Measurements from ENCODE around the gene ZNF48. TPM values are rescaled to one million over a fixed set of nuclear protein-coding genes. Genes with fewer than 3 reads are reported as not detected.
"Not testable (repeated sequence)": the region's sequence is repeated elsewhere in the genome, so short reads cannot be mapped to it uniquely, and the experiment has no call there.

The ZNF48 gene
- total RNA-seq, 4 donors from 2014 or later = 5.8 to 10.5 (median 7.0) TPM; not detected in 1

DNA sequence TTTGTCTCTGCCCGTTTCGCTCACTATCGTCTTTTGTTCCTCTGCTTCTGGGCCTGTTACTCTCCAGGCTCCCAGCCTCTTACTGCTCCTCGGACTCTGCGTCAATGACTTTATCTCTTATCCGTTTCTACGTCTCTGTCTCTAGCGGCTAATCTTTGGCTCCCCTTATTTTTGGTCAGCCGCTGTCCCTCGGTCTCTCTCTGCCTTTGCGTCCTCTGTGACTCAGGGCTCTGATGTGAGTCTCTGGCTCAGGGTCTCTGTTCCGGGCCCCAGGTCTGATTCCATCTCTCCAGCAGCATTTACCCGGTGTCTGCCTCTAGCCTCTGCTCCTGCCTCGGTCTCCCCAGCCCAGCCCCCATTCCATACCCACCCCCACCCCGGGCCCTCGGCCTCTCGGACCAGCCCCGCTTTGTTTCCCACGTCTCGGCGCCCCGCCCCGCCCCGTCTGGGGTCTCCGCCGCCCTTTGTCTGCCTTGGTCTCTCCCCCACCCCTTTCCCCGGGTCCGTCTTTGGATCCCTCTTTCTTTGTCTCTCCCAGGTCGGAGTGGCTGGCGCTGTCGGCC lies 547 bp upstream of the ZNF48 start:
- no peaks in the 10 kb centered on the region for H3K27me3 ChIP-seq
- intact Hi-C loops (cut with DNase I; ENCODE audit: low total_unique reads) = no loop called here
- TF ChIP-seq, protein P1, sequence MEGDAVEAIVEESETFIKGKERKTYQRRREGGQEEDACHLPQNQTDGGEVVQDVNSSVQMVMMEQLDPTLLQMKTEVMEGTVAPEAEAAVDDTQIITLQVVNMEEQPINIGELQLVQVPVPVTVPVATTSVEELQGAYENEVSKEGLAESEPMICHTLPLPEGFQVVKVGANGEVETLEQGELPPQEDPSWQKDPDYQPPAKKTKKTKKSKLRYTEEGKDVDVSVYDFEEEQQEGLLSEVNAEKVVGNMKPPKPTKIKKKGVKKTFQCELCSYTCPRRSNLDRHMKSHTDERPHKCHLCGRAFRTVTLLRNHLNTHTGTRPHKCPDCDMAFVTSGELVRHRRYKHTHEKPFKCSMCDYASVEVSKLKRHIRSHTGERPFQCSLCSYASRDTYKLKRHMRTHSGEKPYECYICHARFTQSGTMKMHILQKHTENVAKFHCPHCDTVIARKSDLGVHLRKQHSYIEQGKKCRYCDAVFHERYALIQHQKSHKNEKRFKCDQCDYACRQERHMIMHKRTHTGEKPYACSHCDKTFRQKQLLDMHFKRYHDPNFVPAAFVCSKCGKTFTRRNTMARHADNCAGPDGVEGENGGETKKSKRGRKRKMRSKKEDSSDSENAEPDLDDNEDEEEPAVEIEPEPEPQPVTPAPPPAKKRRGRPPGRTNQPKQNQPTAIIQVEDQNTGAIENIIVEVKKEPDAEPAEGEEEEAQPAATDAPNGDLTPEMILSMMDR (IDR thresholded peaks at IDR 0.05) = no peak
- TF ChIP-seq EP300 (IDR thresholded peaks at IDR 0.05; ENCODE audit: low read depth) = no peak
- TF ChIP-seq POLR2AphosphoS5 (IDR thresholded peaks at IDR 0.05) = no peak
- TF ChIP-seq POLR2A (IDR thresholded peaks at IDR 0.05) = no peak
- WGBS, 2 donors (ENCODE audit: low coverage in 1 of 2) = 39 to 71% methylated on average over 8 to 18 of the region's 31 CpGs
- H3K4me1 ChIP-seq = peaks cover 14 to 31% (median 18%) of the 10 kb centered on the region in 4 donors
- in situ Hi-C loops (cut with MboI; ENCODE audit: low pct_ligation_motif_present in 1 of 4, low pct_unique_long_range_greater_than_20kb in 1 of 4, low sequenced_read_pairs in 3 of 4) = no loop called here
- H3K4me3 ChIP-seq = peak overlapping the region; percentile 9 to 90 (median 69)
- peaks cover 0 to 6% (median 0%) of the 10 kb centered on the region in 4 donors for H3K36me3 ChIP-seq
- H3K9me3 ChIP-seq = no peaks in the 10 kb centered on the region
- no peak for DNase-seq
- peak overlapping the region; percentile 84 to 86 (median 86) for H3K27ac ChIP-seq

GRCh38 chr16:30395992-30396585 lies 869 bp downstream of the ZNF48 start:
- peak overlapping the region; percentile 84 to 86 (median 86) for H3K27ac ChIP-seq
- 14 to 23% methylated on average over 8 to 13 of the region's 13 CpGs for WGBS, 2 donors (ENCODE audit: low coverage in 1 of 2)
- no peaks in the 10 kb centered on the region for H3K9me3 ChIP-seq
- no peak for DNase-seq
- intact Hi-C loops (cut with DNase I; ENCODE audit: low total_unique reads) = no loop called here
- peaks cover 0 to 6% (median 0%) of the 10 kb centered on the region in 4 donors for H3K36me3 ChIP-seq
- in situ Hi-C loops (cut with MboI; ENCODE audit: low pct_ligation_motif_present in 1 of 4, low pct_unique_long_range_greater_than_20kb in 1 of 4, low sequenced_read_pairs in 3 of 4) = no loop called here
- no peak for TF ChIP-seq POLR2AphosphoS5 (IDR thresholded peaks at IDR 0.05)
- TF ChIP-seq, protein P1 (IDR thresholded peaks at IDR 0.05) = no peak
- no peaks in the 10 kb centered on the region for H3K27me3 ChIP-seq
- H3K4me3 ChIP-seq = peak overlapping the region; percentile 58 to 90 (median 69)
- peaks cover 22 to 42% (median 25%) of the 10 kb centered on the region in 4 donors for H3K4me1 ChIP-seq

DNA sequence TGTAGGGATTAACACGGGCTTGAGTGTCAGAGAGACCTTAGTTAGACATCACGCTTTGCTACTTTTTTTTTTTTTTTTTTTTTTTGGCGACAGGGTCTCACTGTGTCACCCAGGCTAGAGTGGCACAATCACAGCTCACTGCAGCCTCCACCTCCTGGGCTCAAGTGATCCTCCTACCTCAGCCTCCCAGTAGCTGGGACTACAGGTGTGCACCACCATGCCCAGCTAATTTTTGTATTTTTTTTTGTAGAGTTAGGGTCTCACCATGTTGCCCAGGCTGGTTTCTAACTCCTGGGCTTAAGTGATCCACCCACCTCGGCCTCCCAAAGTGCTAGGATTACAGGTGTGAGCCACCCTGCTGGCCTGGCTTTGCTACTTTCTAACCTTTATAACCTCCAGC lies 1.4 kb downstream of the ZNF48 start:
- H3K36me3 ChIP-seq; DNase-seq; H3K27me3 ChIP-seq; H3K9me3 ChIP-seq; intact Hi-C loops (cut with DNase I; ENCODE audit: low total_unique reads); in situ Hi-C loops (cut with MboI; ENCODE audit: low pct_ligation_motif_present in 1 of 4, low pct_unique_long_range_greater_than_20kb in 1 of 4, low sequenced_read_pairs in 3 of 4): not testable (repeated sequence)
- Histone ChIP-seq H3K4me1 (peaks cover 24 to 48% (median 26%) of the 10 kb centered on the region in 4 donors), H3K4me3 (peak overlapping the region in 1 of 4 donors; percentile 65), H3K27ac (peak overlapping the region in 1 of 4 donors; percentile 84)
- WGBS, 2 donors (ENCODE audit: low coverage in 1 of 2) = 68 to 77% methylated on average over 3 to 4 of the region's 4 CpGs

- H3K27ac ChIP-seq = no peak overlapping the region
- H3K9me3 ChIP-seq = no peaks in the 10 kb centered on the region
- WGBS, 2 donors (ENCODE audit: low coverage in 1 of 2) = 70 to 85% methylated on average over 2 to 4 of the region's 4 CpGs
- TF ChIP-seq POLR2A (IDR thresholded peaks at IDR 0.05) = no peak
- no peak for TF ChIP-seq EP300 (IDR thresholded peaks at IDR 0.05; ENCODE audit: low read depth)
- no peak for TF ChIP-seq POLR2AphosphoS5 (IDR thresholded peaks at IDR 0.05)
- TF ChIP-seq, protein P1 (IDR thresholded peaks at IDR 0.05) = no peak
- in situ Hi-C loops (cut with MboI; ENCODE audit: low pct_ligation_motif_present in 1 of 4, low pct_unique_long_range_greater_than_20kb in 1 of 4, low sequenced_read_pairs in 3 of 4) (no loop called here), intact Hi-C loops (cut with DNase I; ENCODE audit: low total_unique reads) (no loop called here)
- H3K4me3 ChIP-seq = no peak overlapping the region
- peaks cover 0 to 6% (median 0%) of the 10 kb centered on the region in 4 donors for H3K36me3 ChIP-seq
- no peaks in the 10 kb centered on the region for H3K27me3 ChIP-seq
- DNase-seq = no peak
- H3K4me1 ChIP-seq = peaks cover 24 to 50% (median 26%) of the 10 kb centered on the region in 4 donors
These were observed 1.8 kb downstream of the ZNF48 start for GRCh38 chr16:30397056-30397455.

Measured in transverse colon (tissue), 4 donors.